ENCODE measurements around the gene BRPF1. TPM values are rescaled to one million over a fixed set of nuclear protein-coding genes. Genes with fewer than 3 reads are reported as not detected.

The BRPF1 gene
- total RNA-seq, 1 donor from 2014 or later = 20.7 TPM

GRCh38 chr3:9701006-9701405 lies 30.5 kb upstream of the BRPF1 start:
- DNase-seq (ENCODE audit: low read depth, low spot score) = no peak

DNA sequence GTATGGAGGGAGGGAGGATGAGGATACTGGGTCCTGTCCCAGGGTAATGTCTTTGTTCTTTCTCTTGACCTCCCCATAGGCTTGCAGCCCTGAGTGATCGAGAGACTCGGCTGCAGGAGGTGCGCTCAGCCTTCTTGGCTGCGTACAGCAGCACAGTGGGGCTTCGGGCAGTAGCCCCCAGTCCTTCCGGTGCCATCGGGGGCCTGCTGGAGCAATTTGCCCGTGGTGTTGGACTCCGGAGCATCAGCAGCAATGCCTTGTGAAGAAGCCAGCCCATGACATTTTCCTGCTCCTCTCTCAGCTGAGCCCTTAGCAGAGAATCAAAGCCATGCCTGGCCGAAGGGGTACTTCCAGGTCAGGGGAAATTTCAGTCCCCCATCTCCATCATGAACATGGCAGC lies 29.8 kb upstream of the BRPF1 start:
- DNase-seq (ENCODE audit: low read depth, low spot score) = no peak

GRCh38 chr3:9703240-9703639 lies 28.3 kb upstream of the BRPF1 start:
- no peak for DNase-seq (ENCODE audit: low read depth, low spot score)

- DNase-seq (ENCODE audit: low read depth, low spot score) = no peak
These were observed 27.7 kb upstream of the BRPF1 start, which contains the start of gene CPNE9 for GRCh38 chr3:9703736-9704346. Gene CPNE9, plus strand, starts transcription at chr3:9703833. Its CDS starts 164 bp downstream, at chr3:9703997.

DNA sequence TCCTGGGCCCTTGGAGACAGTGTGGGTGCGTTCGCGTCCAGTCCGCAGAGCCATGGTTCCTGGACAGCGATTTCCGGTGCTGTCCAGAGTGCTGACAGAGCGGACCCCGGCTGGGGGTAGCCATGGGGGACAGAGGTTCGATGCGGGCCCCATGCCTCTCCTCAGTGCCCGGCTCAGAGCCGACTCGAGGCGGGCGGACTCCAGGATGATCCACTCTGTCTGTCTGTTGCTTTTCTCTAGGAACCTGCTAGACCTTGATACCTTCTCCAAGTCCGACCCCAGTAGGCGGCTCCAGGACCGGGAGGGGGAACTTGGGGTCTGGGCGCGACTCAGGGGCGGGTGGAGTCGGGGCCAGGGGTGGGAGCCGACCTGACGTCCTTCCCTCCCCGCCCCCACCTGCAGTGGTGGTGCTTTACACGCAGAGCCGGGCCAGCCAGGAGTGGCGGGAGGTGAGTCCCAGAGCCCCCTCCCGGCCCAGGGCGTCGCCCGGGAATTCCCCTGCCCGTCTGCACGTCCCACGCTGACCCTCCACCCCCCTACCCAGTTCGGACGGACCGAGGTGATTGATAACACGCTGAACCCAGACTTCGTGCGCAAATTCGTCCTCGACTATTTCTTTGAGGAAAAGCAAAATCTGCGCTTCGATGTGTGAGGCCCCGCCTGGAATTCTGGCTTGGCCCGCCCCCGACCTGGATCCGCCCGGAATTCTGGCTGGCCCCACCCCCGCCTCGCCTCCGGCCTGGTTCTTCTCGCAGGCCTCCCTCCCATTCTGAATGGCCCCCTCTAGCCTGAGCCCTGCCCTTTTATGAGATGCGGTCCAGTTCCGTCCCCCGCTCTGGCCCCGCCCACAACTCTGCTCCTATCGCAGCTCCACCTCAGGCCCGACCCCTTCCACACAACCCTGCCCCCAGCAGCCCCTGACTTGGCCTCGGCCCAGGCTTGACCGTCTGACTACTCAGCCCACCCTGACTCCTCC lies 26.9 kb upstream of the BRPF1 start:
- DNase-seq (ENCODE audit: low read depth, low spot score) = no peak

GRCh38 chr3:9710174-9710739 lies 21.3 kb upstream of the BRPF1 start:
- no peak for DNase-seq (ENCODE audit: low read depth, low spot score)

GRCh38 chr3:9712415-9712814 lies 19.1 kb upstream of the BRPF1 start:
- DNase-seq (ENCODE audit: low read depth, low spot score) = no peak

- no peak for DNase-seq (ENCODE audit: low read depth, low spot score)
These were observed 18.4 kb upstream of the BRPF1 start for GRCh38 chr3:9713142-9713541.

- no peak for DNase-seq (ENCODE audit: low read depth, low spot score)
These were observed 16.4 kb upstream of the BRPF1 start for GRCh38 chr3:9715136-9715535.

DNA sequence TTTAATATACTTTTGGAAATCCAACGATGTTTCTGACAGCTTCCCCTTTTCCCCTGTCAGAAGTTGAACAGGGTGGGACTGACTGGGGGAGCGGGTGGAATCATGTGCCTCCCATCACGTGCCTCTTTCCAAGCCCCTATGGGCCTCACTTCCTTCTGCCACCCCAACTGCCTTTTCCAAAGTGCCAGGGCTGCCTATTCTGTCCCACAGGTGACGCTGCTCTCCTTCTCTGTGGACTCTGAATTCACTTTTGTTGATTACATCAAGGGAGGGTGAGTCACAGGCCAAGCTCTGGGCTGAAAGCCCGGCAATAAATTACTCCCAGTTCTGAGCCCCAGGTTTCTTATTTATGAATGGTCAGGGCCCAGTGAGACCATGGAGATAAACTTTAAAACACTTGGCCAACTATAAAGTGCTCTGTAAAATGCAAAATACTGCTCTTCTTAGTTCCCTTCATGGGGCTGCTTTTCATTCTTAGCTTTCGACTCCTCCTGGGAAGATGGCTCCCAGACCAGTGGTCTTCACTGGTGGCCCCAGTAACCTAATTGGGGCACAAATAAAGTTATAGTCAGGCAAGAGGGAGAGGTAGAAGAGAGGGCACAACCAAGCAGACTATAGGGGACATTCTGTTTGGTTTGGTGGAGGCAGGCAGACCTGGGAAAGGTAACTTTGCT lies 15.6 kb upstream of the BRPF1 start:
- DNase-seq (ENCODE audit: low read depth, low spot score) = peak; percentile 58

- no peak for DNase-seq (ENCODE audit: low read depth, low spot score)
These were observed 14.6 kb upstream of the BRPF1 start for GRCh38 chr3:9716801-9717555.

- no peak for DNase-seq (ENCODE audit: low read depth, low spot score)
These were observed 14.0 kb upstream of the BRPF1 start for GRCh38 chr3:9717563-9717962.

DNA sequence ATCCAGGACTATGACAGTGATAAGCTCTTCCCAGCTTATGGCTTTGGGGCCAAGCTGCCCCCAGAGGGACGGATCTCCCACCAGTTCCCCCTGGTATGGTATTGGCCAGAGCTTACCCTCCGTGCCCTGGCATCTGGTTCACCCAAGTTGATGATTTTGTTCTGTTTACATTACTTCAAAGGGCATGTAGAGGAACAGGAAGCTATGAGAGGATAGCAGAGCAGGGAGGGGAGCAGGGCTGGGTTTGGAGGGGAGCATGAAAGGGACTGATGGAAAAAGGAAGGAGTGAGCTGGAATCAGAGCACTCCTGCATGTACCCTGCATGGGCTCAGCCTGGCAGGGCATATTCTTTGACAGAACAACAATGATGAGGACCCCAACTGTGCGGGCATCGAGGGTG lies 13.4 kb upstream of the BRPF1 start:
- no peak for DNase-seq (ENCODE audit: low read depth, low spot score)

DNA sequence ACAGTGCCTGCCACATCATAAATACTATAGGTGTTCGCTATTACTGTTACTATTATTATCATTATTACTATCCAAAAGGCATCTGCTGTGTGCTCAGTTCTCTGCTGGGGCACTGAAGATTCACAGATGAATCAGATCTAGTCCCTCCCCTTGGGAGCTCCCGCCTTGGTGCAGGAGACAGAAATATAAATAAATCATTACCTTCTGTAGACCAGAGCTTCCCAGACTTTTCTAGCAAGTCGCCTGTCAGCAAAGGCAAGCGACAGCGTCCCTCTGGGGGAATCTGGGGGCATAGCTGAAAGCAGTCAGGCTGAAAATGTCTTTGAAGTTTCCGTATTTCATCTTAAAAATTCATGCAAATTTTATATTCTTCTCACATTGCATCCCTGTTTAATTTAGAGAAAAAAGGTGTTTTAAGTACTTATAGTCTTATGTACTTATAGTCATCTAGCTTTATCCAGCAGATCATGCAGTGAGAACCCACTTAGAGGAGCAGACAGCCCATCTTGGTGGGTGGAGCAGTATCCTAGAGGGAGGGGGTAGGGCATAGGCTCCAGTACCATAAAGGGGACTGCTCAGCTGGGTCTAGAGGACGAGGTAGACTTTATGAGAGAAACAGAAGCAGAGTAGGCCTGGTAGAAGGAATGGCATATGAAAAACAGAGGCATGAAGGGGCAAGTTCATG lies 10.4 kb upstream of the BRPF1 start:
- DNase-seq (ENCODE audit: low read depth, low spot score) = no peak

- DNase-seq (ENCODE audit: low read depth, low spot score) = no peak
These were observed 9.9 kb upstream of the BRPF1 start for GRCh38 chr3:9721700-9722060.

DNA sequence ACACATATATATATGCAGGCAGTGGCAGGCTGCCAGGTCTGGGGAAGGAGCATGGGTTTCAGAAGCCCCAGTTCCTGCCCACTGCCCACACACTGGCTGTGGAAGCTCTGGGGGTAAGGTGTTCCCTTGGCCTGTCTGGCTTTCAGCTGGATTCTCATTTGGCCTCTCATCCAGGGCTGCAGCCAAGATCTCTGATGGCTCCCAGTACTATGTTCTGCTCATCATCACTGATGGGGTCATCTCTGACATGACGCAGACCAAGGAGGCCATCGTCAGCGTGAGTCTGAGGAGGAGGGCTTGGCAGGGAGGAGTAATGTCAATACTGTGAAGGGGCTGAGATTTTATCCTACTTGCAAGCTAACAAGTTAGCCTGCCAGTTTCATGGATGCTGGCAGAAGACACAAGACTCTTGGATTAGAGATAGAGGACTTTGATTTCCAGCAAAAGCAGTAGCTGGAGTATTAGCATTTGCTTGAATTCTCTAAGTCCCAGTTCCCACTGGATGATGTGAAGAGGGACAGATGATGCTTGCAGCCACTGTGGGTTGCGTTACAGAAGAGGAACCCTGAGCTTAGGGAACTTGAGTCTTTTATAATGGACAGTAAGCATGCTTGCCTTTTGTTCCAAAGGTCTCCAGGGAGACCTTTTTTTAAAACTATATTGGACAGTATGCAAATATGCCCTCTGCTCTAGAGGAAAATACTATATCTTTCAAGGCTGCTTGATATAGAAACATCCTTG lies 5.6 kb upstream of the BRPF1 start:
- DNase-seq (ENCODE audit: low read depth, low spot score) = no peak

DNA sequence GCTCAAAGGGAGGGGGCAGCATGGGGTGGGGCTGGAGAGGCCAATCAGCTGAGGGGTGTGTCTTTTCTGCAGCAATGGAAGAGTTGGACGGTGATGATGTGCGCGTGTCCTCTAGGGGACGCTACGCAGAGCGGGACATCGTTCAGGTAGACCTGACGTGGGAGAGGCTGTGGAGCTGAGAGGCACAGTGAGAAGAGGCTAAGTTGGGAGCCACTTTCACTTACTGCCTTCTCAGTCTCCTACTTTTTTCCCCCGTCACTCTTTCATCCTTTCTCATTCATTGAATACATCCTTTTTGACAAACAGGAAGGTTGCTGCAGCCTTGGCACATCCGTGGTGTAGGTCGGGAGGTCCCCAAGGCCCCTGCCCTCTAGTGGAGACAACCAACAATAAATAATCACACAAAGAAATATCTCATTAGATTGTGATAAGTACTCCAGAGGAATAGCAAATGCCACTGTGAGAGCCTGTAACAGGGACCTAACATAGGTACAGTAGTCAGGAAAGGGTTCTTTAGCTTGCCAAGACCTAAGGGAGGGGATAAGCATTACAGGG lies 4.4 kb upstream of the BRPF1 start:
- DNase-seq (ENCODE audit: low read depth, low spot score) = no peak

- no peak for DNase-seq (ENCODE audit: low read depth, low spot score)
These were observed 3.8 kb upstream of the BRPF1 start for GRCh38 chr3:9727743-9728142.

- no peak for DNase-seq (ENCODE audit: low read depth, low spot score)
These were observed 2.1 kb upstream of the BRPF1 start for GRCh38 chr3:9729419-9729818.

All from pulmonary artery endothelial cell (primary cell).